Activated CD8-positive, alpha-beta memory T cell treated with anti-CD3 and anti-CD28 coated beads for 1 hour (primary cell): ENCODE measurements around the gene BCL11A.

Experiments used
- DNase-seq, 2 donors: peaks; one replicate each; pipeline ENCODE4 v3.0.0-alpha.2; 2020; ENCODE audit warnings: low read depth in 1 of 2; ENCODE audit errors: extremely low read depth in 1 of 2

Gene BCL11A

DNA sequence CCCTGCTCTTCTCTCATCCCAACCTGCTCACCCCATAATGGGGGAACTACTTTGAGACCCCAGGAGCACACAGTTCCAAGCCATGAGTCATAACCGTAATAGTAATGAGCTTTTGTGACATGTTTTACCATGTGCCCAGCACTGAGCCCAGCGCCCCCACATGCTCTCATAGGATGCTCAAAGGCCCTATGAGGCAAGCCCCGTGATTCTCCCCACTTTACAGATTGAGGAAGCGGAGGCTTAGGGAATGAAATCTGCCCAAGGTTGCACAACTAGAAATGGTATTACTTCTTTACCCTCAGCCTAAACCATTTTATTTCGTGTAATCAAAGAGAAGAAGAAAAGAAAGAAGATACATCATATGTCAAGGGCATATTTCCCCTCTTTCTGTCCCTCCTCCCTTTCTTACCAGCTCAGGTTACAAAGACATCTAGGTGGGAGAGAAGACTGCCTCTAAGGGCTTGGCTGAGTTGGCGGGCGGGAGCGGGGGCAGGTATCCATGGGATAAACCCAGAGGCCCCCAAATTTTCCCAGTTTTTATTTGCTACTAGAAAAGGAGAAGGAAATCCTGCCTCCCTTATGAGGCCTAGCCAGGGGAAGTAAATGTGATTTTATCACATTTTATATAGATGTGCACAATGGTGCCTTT lies 24.2 kb downstream of the BCL11A start:
- DNase-seq = no peak

DNA sequence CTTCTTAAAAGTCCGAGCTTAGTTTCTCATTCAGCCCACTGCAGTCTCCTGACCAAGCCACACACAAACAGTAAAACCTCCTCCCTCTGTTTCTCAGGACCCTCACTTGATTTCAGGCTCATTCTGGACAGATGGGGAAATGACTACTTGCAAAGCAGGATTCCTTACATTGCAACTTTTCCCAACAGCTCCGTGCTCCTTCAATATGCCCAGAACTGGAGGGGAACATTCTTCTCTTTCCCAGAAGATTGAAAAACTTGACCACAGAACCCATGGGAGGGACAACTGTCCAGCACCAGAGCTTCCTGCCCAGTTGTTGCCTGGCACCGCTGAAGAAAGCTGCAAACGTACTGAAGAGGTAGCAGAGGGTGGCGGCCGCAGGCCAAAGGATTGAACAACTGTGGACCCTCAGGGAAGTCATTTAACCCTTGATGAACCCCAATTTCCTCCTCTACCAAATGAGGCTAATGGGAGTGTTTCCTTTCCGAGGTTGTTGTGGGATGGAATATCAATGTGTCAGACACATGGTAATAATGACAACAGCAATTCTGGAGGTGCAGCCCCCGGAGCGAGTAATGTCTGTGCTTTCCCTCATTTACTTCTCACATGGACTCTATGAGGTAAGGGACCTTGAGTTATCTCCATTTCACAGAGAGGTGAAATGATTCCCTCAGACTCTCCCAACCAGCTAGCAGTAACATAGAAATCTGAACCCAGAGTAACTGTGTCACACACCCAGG lies 25.0 kb downstream of the BCL11A start:
- no peak for DNase-seq

DNA sequence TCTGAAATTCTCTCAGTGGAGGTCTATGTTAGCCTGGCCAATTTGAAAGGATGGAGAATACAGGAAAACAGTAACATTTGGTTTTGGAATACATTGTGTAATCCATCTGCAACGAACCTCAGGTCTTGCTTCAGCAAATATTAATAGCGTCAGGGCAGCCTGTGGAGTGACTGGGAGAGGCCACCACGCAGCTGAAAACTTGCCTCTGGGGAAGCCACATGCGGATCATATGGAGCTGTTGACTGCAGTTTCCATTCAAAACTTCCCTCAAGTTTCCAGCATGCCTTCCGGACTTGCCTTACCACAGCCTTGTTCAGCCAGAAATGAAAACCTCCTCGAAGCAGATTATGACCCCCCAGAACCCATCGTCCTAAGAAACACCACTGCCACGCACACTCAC lies 25.7 kb downstream of the BCL11A start:
- no peak for DNase-seq

DNA sequence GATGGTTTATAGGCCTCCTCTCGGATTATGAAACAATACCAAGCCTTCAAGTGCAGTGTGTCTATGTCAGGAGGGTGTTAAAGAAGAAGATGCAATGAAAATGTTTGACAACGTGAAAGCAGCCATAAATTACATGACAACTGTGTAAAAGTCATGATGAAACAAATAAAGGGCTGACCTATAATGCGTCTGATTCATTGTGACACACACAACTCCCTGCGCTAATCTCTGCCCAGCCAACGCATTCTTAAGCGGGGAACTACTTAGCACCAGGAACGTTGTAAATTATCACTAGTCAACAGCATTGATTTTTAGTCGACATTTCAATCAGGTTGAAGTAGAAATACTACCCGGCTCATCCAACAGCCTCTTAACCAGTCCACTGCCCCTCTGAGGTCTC lies 26.8 kb downstream of the BCL11A start:
- DNase-seq = no peak

DNA sequence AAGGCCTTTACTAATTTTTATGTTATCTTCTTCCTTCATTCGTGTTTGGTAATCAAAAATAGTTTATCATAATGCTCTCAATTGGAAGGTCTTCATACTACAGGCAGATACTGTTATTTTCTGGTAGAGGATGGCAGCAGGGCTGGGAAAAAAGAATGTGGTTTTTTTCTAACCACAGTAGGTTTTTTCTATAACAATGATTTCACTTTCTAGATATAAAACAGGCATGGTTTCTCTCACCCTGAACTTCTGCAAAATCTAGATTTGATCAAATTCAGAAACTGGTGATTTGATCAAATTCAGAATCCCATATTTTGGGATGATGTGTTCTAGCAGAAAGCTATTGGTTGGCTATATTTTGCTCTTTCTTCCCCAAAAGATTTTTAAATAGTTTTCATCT lies 27.6 kb downstream of the BCL11A start:
- no peak for DNase-seq

DNA sequence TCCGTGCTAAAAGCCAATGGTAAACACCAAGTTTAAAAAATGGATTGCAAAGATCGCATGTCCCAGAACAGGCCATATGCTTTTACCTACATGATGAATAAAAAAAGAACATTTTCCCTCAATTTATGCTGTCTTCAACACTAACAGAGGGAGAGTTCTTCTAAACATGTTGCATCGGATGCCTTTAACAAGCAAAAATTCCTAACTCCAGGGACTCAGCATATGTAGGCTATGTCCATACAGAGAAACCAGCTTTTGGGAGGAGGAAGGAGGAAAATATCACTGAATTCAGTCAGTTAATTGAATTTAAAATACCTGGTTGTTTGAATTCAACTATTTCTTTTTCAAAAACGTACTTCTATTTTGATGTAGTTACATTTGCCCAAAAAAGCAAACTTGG lies 28.6 kb downstream of the BCL11A start:
- DNase-seq = no peak

DNA sequence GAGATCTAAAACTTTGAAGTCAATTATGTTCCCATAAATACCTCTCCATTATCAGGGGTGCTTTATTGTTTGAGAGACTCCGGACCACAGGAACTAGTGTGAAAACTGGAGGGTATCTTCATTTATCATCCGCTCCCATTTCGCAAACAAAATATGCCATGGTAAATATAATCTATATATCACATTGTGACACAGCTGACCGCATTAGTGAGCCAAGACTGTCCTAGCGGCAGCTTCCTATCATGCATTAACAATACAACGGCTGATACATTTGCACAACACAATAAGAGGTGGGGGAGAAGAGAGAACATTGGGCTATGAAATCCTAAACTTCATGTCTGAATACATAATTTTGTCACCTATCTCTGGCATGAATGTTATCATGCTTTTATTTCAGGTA lies 29.5 kb downstream of the BCL11A start:
- DNase-seq = no peak

DNA sequence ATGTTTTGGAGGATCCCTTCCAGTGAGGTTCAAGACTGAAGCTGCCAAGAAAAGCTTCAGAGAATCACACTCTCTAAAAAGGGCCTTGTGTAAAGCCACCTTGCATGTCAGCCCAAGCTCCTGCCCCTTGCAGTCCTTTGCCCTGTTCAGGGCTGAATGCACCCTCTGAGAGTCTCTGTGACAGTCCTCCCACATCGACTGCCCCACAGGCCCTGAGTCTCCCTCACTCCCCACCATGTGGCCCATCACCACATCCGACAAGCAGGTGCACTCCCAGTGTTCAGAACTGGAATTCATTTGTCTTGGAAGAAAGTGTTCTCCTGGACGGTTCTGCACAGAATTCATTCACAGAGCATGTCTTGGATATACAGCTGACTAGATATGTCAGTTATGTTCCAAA lies 31.0 kb downstream of the BCL11A start:
- DNase-seq = no peak

DNA sequence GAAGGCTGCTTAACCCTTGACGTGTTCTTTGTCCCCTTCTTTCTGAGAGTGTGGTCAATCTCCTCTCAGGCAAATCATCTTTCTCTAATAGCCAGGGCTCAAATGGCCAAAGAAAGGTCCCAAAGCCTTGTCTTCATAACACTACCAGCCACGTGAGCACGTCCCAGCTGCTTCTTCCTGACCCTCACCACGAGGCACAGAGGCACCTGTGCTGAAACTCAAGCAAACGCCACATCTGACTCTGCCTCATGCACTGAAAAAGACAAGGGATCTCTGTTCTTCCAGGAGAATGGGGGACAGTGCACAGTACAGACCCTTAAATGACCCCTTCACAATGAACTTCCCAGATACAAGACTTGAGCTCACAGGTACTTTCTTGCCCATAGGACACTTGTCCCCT lies 31.8 kb downstream of the BCL11A start:
- no peak for DNase-seq

DNA sequence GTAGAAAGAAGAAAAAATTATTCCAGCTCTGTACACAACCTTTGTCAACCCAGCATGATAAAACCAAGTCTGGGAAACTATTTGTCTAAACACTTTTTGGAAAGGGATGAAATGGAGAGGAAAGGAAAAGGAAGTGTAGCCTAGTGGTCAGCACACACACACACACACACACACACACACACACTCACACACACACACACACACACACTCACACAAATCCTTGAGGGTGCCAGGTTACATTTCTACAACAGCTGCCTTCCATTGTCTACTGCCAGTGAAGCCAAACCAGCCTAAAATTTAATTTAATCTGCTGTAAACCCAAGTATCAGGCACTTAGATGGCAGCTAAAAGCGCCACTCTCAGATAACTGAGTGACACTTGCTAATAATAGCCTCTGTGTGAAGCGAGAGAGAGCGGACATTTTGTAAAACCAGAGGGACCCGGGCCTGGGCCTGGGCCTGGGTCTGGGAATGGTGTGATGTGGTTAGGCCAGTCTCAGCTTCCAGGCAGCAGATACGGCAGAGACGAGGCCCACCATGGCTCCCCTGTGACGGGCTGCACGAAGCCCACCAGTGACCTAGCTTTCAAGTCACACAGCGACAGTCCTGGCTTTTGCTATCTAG lies 32.4 kb downstream of the BCL11A start:
- no peak for DNase-seq

DNA sequence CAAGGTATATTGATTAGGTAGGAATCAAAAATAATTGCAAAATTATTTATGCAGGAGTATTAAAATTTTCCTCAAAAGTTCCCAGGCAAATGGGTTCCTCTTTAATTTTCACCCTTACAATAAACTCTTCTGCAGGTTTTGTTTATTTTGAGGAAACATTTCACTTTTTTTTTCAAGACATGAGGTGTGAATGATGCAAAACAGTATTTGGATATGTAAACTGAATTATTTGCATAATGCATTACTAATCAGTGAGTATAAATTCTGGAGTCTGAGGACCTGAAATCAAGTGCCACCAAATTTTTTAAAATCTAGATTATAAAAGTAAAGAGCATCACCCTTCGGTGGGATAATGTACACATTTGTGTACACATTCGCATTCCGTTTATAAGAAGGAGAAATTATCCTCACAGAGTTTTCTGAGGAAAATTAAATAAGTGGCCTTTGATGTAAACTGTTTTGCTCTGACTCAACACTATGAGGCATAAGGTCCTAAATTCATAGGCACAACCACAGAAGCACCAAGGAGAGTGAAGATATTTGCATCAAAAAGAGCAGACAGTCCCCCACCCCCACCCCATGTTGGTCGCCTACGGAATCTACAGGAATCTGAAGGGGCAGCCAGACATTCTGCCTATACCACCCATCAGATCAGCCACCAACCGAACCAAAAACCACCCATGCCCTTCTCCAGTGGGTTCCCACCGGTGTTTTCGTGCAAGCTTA lies 33.1 kb downstream of the BCL11A start:
- DNase-seq = no peak

DNA sequence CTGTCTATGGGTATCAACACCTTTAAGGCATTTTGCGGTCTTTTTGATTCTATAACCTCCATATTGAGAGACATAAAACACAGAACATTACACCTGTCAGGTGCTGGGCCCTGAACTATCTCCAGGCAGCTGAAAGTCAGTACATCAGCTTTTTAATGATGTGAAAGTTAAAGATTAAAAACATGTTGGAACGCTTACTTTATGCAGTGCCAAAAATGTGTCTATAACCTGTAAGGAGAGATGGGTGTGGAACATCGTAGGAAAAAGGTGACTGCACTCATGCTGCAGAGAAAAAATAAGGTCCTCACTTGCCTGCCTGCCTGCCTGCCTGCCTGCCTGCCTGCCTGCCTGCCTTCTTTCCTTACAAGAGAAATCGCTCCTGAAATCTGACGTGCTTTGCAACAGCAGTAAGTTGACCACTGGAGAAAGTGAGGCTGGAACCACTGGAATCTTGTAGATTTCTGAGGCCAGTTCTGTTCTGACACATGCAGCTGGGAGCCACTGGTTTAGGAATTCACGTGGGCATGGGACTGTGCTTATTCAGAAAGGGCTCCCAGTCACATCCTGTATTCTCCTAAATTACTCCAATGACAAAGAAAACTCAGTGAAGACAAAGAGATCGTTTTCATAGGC lies 34.1 kb downstream of the BCL11A start:
- no peak for DNase-seq

DNA sequence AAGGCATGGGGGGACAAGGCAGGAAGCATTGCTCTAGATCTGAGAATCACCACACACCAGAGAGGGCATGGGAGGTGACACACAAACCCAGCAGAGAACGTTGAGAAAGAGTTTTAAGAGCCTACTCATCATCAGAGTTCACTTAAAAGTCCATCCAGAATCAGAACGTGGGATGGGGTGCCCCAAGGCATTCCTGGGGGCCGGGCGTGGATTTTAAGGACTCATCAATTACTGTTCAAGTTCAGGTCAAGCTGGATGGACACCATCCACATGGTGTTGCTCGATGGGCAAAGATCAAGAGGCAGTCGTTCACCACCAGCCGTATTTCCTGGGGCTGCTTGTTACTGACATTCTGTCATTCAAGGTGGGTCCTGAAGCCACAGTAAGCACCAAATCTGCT lies 34.9 kb downstream of the BCL11A start:
- DNase-seq = no peak

DNA sequence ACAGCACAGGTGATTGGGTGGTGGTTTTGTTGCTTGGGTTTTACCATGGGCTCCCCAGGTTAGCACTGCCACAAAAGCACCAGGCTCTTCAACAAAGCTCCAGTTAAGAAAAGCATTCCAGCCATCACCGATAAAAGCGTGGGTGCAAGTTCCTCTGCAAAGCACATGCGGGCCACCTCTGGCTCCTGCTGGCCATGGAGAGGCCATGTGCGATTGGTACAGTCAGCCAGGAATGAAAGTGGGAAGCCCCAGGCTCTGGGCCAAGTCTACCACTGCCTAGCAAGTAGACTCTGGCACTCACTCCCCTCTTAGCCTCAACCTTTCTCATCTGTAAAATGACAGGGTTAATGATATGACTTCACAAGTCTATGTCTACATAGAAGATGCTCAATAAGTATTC lies 36.0 kb downstream of the BCL11A start:
- no peak for DNase-seq

DNA sequence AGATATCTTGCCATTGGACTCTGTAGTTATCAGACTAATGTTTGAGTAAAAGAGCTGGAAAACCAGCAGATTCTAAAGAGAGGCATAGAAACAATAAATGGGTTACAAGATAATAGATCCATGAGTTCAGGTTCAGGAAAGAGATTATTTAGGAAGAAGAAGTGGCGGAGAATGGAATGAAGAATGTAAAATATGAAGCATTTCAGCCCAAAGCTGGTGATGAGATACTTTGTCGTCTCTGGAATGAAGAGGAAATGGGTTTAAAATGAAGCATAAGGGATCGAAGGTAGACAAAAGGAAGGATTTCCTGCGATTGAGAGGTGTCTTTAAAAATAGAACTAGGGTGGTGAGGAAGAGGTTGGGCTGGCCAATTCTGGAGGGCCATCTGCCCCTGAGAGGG lies 36.6 kb downstream of the BCL11A start:
- no peak for DNase-seq

DNA sequence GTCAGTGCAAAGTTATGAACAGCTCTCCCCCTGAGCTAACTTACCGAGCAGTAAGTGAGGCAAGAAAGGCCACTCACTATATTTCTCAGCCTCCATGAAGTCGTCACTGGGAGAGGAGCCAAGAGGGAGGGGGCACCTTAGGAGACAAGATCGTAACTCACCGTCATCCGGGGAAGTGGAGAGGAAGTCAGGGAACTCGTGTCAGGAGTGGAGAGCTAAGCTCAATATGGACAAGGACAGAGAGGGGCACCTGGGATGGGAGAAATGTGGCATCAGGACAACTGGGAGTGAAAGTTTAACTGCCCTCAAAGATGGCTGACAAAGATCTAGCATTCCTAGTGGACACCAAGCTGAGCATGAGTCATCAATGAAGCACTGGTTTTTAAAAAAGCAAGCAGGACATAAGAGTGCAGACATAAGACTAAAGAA lies 37.1 kb downstream of the BCL11A start:
- no peak for DNase-seq

DNA sequence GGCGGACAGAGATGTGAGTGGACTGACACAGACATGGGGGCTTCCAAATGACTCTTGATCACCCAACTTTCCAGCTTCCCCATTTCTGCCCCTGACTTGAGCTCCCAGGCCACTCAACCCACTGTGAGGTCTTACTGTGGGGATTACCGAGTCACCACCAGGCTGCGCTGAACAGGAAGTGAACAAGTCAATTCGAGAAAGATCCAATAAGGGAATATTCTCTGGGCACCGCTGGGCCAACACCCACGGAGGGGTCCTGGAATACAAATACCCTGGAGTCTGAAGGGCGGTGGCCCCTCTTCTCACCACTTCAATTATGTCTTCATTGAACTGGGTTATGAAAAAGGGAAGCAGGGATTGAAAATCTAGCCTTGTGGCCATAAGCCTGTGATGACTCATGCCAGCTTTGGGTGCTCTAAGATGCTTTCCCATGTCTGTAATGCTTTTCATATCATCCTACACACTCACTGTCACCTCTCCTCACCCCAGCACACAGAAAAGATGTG lies 37.7 kb downstream of the BCL11A start:
- DNase-seq = no peak

DNA sequence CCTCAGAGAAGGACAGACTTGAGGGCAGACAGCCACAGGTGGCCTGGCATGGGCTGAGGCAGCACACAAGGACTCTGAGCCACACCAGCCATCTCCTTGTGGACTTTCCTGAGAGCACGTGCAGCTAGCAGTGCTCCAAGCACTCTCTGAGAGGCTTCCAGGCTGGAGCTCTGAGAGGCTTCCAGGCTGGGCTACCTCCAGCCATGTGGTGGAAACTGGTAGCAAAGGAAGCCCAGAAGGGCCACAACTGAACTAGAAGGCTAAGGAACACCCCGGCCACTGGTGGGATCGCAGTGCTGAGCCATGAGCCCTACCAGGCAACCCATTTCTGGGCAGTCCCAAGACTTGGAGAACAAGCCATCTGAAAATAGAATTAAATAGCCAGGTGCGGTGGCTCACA lies 39.5 kb downstream of the BCL11A start:
- no peak for DNase-seq

DNA sequence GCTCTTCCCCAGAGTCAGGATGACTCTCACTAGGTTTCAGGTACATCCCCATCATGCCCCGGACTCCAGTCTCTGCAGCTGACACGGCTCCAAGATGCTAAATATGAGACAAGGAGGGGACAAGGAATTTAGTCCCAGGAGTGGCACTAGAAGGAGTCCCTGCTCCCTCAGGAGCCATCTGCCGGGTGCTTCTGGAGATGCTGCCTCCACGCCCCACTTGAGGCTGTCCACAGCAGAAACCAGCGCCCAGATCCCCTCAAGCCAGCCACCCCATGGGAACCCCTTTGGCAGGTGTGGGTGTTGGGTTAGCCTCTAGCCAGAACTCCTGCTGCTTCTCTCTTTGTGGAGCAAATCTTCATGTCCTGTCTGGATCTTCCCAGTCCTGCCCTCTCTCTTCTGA lies 40.3 kb downstream of the BCL11A start:
- DNase-seq = no peak

DNA sequence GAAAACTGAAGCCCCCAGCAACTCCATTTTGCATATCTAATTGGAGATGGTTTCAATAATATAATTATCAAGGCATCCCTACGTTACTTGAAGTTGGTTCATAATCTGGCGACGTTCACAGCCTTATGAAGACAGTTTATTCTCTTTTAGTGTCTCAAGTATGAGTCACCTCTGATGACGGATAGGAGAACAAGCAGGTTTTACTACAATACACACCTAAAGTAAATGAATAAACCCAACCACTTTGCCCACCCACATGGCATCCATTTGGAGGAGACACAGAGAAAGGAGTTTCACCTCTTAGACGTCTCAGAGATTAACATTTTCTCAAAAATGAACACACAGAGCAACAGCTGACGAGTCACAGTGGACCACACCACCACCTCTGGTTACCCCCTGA lies 40.8 kb downstream of the BCL11A start:
- DNase-seq = no peak

DNA sequence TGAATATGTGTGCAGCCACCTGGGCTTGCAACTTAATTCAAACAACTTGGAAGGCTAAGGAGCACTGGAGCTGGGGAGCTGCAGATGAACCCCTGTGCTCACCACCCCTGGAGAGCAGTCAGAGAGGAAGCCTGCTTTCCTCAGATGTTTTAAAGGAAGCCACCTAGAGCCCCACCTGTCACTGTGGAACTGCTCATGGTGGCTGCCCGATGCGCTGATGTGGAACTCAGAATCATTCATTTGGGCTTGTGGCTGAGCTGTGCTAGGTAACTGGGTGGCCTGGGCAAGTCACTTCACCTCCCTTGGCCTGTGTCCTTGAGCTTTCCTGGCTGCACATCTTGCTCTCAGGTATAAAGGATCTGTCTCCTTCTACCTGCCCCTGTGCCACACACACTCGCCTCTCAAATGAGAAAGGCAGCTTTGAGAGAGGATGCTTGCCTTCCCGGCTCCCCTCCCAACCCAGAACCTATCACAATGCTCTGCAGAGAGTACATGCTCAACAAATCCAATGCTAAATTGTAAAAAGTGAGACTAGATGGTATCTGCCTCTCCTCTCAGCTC lies 41.3 kb downstream of the BCL11A start:
- DNase-seq = no peak
